ENCODE measurements around the gene IL11. TPM values are rescaled to one million over a fixed set of nuclear protein-coding genes. Genes with fewer than 3 reads are reported as not detected.
"Not testable (repeated sequence)": the region's sequence is repeated elsewhere in the genome, so short reads cannot be mapped to it uniquely, and the experiment has no call there.

The IL11 gene
- total RNA-seq = not detected

GRCh38 chr19:55370305-55370988 lies at the start of gene IL11:
Gene IL11, minus strand, starts transcription at chr19:55370463. Its CDS starts 153 bp downstream, at chr19:55370310.
- no peaks in the 10 kb centered on the region for H3K9me3 Mint-ChIP-seq
- no peaks in the 10 kb centered on the region for H3K36me3 Mint-ChIP-seq
- H3K27me3 Mint-ChIP-seq = peaks cover 69% of the 10 kb centered on the region
- peak within 1 kb of the TSS; percentile 75 for H3K4me3 Mint-ChIP-seq
- peaks cover 13% of the 10 kb centered on the region for H3K4me1 Mint-ChIP-seq
- no peak for DNase-seq
- H3K27ac Mint-ChIP-seq = no peak within 1 kb of the TSS

GRCh38 chr19:55419624-55420236 lies 49.5 kb upstream of the IL11 start:
- no peaks in the 10 kb centered on the region for H3K36me3 Mint-ChIP-seq
- no peak overlapping the region for H3K27ac Mint-ChIP-seq
- H3K4me3 Mint-ChIP-seq = no peak overlapping the region
- DNase-seq = no peak
- H3K9me3 Mint-ChIP-seq = no peaks in the 10 kb centered on the region
- peaks cover 10% of the 10 kb centered on the region for H3K4me1 Mint-ChIP-seq
- H3K27me3 Mint-ChIP-seq = peaks cover 8% of the 10 kb centered on the region

GRCh38 chr19:55419103-55419502 lies 48.8 kb upstream of the IL11 start:
- H3K4me3 Mint-ChIP-seq = no peak overlapping the region
- H3K27ac Mint-ChIP-seq = no peak overlapping the region
- no peak for DNase-seq
- peaks cover 8% of the 10 kb centered on the region for H3K27me3 Mint-ChIP-seq
- no peaks in the 10 kb centered on the region for H3K36me3 Mint-ChIP-seq
- H3K4me1 Mint-ChIP-seq = peaks cover 10% of the 10 kb centered on the region
- H3K9me3 Mint-ChIP-seq = no peaks in the 10 kb centered on the region

- H3K36me3 Mint-ChIP-seq = no peaks in the 10 kb centered on the region
- H3K27ac Mint-ChIP-seq = no peak overlapping the region
- H3K27me3 Mint-ChIP-seq = peaks cover 8% of the 10 kb centered on the region
Measured at GRCh38 chr19:55418185-55418584, 47.9 kb upstream of the IL11 start.

GRCh38 chr19:55410168-55410567 lies 39.9 kb upstream of the IL11 start:
- peaks cover 30% of the 10 kb centered on the region for H3K36me3 Mint-ChIP-seq
- H3K27ac Mint-ChIP-seq = no peak overlapping the region
- no peak overlapping the region for H3K4me3 Mint-ChIP-seq
- H3K4me1 Mint-ChIP-seq = peaks cover 22% of the 10 kb centered on the region
- peaks cover 5% of the 10 kb centered on the region for H3K27me3 Mint-ChIP-seq
- peaks cover 15% of the 10 kb centered on the region for H3K9me3 Mint-ChIP-seq
- DNase-seq = no peak

More at GRCh38 chr19:55418185-55418584, 47.9 kb upstream of the IL11 start:
- H3K4me1 Mint-ChIP-seq = peaks cover 10% of the 10 kb centered on the region
- no peak overlapping the region for H3K4me3 Mint-ChIP-seq
- DNase-seq = peak; percentile 44
- H3K9me3 Mint-ChIP-seq = no peaks in the 10 kb centered on the region

GRCh38 chr19:55409179-55409578 lies 38.9 kb upstream of the IL11 start:
- DNase-seq, H3K4me3 Mint-ChIP-seq, H3K27me3 Mint-ChIP-seq: not testable (repeated sequence)
- Mint-ChIP-seq H3K9me3 (peaks cover 15% of the 10 kb centered on the region), H3K4me1 (peaks cover 22% of the 10 kb centered on the region), H3K36me3 (peaks cover 35% of the 10 kb centered on the region), H3K27ac (peak overlapping the region; percentile 97)

GRCh38 chr19:55408533-55408872 lies 38.2 kb upstream of the IL11 start:
- Mint-ChIP-seq H3K27me3 (peaks cover 5% of the 10 kb centered on the region), H3K27ac (peak overlapping the region; percentile 97), H3K9me3 (peaks cover 15% of the 10 kb centered on the region), H3K4me1 (peaks cover 24% of the 10 kb centered on the region), H3K36me3 (peaks cover 40% of the 10 kb centered on the region), H3K4me3 (peak overlapping the region; percentile 92)
- DNase-seq = no peak

GRCh38 chr19:55407800-55408532 lies 37.7 kb upstream of the IL11 start:
- DNase-seq = peak; percentile 97
- Mint-ChIP-seq H3K4me1 (peaks cover 27% of the 10 kb centered on the region), H3K36me3 (peaks cover 45% of the 10 kb centered on the region), H3K27ac (peak overlapping the region; percentile 97), H3K9me3 (peaks cover 15% of the 10 kb centered on the region), H3K4me3 (peak overlapping the region; percentile 92), H3K27me3 (peaks cover 5% of the 10 kb centered on the region)

- not testable (repeated sequence) for DNase-seq, H3K27me3 Mint-ChIP-seq
- Mint-ChIP-seq H3K4me1 (peaks cover 27% of the 10 kb centered on the region), H3K4me3 (peak within 1 kb of the TSS; percentile 92), H3K27ac (peak within 1 kb of the TSS; percentile 97), H3K36me3 (peaks cover 49% of the 10 kb centered on the region), H3K9me3 (peaks cover 15% of the 10 kb centered on the region)
Measured at GRCh38 chr19:55407550-55407799, 37.2 kb upstream of the IL11 start, which contains the start of gene UBE2S. Gene UBE2S, minus strand, starts transcription at chr19:55407788. Its CDS starts 199 bp downstream, at chr19:55407589.

GRCh38 chr19:55406826-55407549 lies 36.7 kb upstream of the IL11 start:
- H3K27me3 Mint-ChIP-seq = peaks cover 5% of the 10 kb centered on the region
- peaks cover 54% of the 10 kb centered on the region for H3K36me3 Mint-ChIP-seq
- DNase-seq = peak; percentile 41

GRCh38 chr19:55406091-55406825 lies 36.0 kb upstream of the IL11 start:
- Mint-ChIP-seq H3K27me3 (peaks cover 5% of the 10 kb centered on the region), H3K4me1 (peaks cover 27% of the 10 kb centered on the region), H3K36me3 (peaks cover 57% of the 10 kb centered on the region), H3K27ac (peak overlapping the region; percentile 81), H3K9me3 (peaks cover 15% of the 10 kb centered on the region), H3K4me3 (peak overlapping the region; percentile 92)
- no peak for DNase-seq

More at GRCh38 chr19:55406826-55407549, 36.7 kb upstream of the IL11 start:
- H3K4me3 Mint-ChIP-seq = peak overlapping the region; percentile 92
- peak overlapping the region; percentile 81 for H3K27ac Mint-ChIP-seq
- H3K9me3 Mint-ChIP-seq = peaks cover 15% of the 10 kb centered on the region
- H3K4me1 Mint-ChIP-seq = peaks cover 27% of the 10 kb centered on the region

GRCh38 chr19:55405638-55406037 lies 35.4 kb upstream of the IL11 start:
- peaks cover 14% of the 10 kb centered on the region for H3K9me3 Mint-ChIP-seq
- H3K36me3 Mint-ChIP-seq = peaks cover 63% of the 10 kb centered on the region
- H3K4me3 Mint-ChIP-seq = peak overlapping the region; percentile 92
- H3K4me1 Mint-ChIP-seq = peaks cover 27% of the 10 kb centered on the region
- no peak for DNase-seq
- peak overlapping the region; percentile 81 for H3K27ac Mint-ChIP-seq
- peaks cover 5% of the 10 kb centered on the region for H3K27me3 Mint-ChIP-seq

GRCh38 chr19:55402509-55402908 lies 32.2 kb upstream of the IL11 start:
- peaks cover 37% of the 10 kb centered on the region for H3K4me1 Mint-ChIP-seq
- H3K27me3 Mint-ChIP-seq = peaks cover 3% of the 10 kb centered on the region
- DNase-seq = no peak
- H3K27ac Mint-ChIP-seq = peak overlapping the region; percentile 25
- H3K4me3 Mint-ChIP-seq = no peak overlapping the region
- H3K36me3 Mint-ChIP-seq = peaks cover 55% of the 10 kb centered on the region
- H3K9me3 Mint-ChIP-seq = no peaks in the 10 kb centered on the region

GRCh38 chr19:55401390-55401789 lies 31.1 kb upstream of the IL11 start:
- H3K4me3 Mint-ChIP-seq, H3K27me3 Mint-ChIP-seq, H3K9me3 Mint-ChIP-seq, DNase-seq, H3K27ac Mint-ChIP-seq: not testable (repeated sequence)
- H3K36me3 Mint-ChIP-seq = peaks cover 48% of the 10 kb centered on the region
- peaks cover 34% of the 10 kb centered on the region for H3K4me1 Mint-ChIP-seq

All from activated naive CD8-positive, alpha-beta T cell treated with anti-CD3 and anti-CD28 coated beads for 36 hours (primary cell).